Left ventricle myocardium superior (tissue), 1 donor: ENCODE measurements around the gene CAP1. TPM values are rescaled to one million over a fixed set of nuclear protein-coding genes. Genes with fewer than 3 reads are reported as not detected.
A peak's percentile ranks its signal among the peaks of the same experiment; 100 is the strongest.

Experiments
- ATAC-seq: fragments of 200-7000 bp; cut with Tn5 transposase; one replicate; pipeline ENCODE4 v1.9.1; 2020; ENCODE audit warnings: mild to moderate bottlenecking, moderate library complexity
- DNase-seq: peaks from one replicate; pipeline ENCODE4 v3.0.0-alpha.2; 2020
- intact Hi-C: fragments of 100-400 bp; cut with micrococcal nuclease; formaldehyde crosslinking; loops from one replicate; pipeline ENCODE4 v1.11.0; 2022
- total RNA-seq: library from RNA; stranded (reverse); fragmentation: NEBNext Ultra II Directional; extraction: Animal tissue kit (Norgen Biotek cat#: 25700); gene quantifications from one replicate; pipeline ENCODE4 v1.2.1, GENCODE V29; 2021
- donor health status: DM: no; HTN: yes; CAD: no; lungs with severe emphysema.

The CAP1 gene
- total RNA-seq, 1 donor from 2014 or later = 69.1 TPM

DNA sequence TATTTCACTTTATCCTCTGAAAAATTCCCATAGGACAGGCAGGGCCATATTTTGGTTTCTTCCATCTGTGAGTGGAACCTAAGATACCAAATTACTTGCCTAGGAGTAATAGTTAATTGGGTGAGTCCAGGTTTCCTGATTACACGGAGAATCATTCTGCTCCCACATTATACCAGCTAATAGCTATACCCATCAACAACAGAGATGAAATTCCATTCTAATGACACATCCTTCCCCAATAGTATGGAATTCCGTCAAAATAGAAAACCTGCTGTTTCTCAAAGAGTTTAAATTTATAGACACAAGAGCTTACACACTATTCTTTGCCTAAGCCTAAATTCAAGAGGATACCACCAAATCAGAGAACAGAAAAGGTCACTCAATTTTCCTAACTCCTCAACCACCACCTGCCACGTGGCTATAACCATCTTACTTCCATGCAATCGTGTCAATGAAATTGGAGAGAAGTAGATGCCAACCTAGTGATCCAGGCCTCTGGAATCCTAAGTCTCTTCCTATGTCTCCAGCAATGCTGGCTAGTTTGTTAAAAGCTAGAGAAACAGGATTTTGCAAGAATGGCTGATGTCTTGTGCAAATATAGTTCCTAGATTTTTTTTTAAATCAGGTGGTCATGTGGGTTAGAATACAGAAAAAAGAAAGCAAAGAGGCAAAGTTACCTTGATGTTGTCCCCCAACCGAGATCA lies 50.3 kb downstream of the CAP1 start:
- intact Hi-C loops = no loop called here
- no peak for ATAC-seq
- no peak for DNase-seq

DNA sequence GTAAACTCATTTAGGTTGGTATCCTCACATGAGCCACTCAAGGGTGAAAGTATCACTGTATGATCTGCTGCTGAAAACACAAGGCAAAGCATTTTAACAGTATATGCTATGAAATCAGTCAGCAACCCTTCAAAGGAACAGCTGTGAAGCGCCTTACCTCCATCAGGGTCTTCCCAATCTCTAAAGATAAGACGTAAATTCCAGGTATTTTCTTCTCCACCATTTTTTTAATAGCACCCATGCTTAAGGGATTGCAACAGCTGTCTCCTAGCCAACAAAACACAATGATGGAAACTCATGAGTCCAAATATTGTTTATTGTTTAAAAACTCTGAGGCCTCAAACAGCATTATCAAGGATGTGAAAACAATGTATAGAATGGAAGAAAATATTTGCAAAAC lies 51.7 kb downstream of the CAP1 start:
- DNase-seq (no peak), ATAC-seq (no peak)
- intact Hi-C loops = no loop called here

- ATAC-seq (no peak), DNase-seq (no peak)
- intact Hi-C loops = no loop called here
These were observed 52.4 kb downstream of the CAP1 start for GRCh38 chr1:40092706-40093639.

DNA sequence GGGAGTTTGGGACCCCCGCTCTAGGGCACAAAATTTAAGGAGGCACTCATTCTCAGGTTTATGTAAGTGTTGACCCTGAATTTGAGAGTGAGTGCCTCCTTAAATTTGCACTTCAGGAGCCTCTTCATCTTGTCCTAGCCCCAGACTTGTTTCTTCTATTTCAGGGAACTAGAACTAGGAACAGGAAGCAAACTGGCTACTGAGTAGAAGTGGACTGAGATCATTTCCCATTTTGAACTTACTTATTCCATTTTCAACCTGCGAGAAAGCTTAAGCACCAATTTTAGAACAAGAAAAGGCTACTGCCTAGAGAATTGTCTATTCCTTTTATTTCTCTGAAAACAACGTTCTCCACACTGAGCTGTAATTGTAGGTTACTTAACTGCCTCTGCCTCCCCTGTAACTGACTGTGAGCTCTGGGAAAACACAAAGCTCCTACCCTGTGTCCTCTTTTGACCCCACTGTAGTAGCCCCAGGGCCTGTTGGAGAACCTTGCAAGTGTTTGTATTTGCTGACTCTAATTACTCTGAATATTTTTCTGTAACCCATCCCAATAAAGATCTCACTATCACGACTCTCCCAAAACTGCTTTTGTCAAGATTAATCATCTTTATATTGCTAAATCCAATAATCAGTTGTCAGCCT lies 54.1 kb downstream of the CAP1 start:
- intact Hi-C loops = no loop called here
- DNase-seq = no peak
- ATAC-seq = no peak

GRCh38 chr1:40095806-40096205 lies 55.3 kb downstream of the CAP1 start:
- ATAC-seq = no peak
- DNase-seq = no peak
- intact Hi-C loops = no loop called here

DNA sequence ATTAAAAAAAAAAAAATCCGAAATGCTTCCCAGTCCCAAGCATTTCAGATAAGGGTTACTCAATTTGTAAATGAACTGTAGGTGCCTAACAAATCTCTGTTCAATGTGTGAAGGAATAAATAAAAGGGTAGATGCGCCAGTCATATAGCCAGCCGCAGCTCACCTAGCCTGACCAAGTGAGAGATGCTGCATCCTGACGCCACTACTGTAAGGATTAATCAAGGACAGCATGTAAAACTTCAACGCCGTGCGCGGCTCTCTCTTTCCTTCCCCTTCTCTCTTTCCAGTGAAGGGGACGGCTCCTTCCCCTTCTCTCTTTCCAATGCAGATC lies 56.1 kb downstream of the CAP1 start:
- ATAC-seq = peak; percentile 38
- DNase-seq = no peak
- intact Hi-C loops = no loop called here

- peak; percentile 97 for ATAC-seq
- intact Hi-C loops = no loop called here
- DNase-seq = peak; percentile 89
These were observed 56.7 kb downstream of the CAP1 start, which contains the start of gene PPT1 for GRCh38 chr1:40096977-40097782. Gene PPT1, minus strand, starts transcription at chr1:40097252. Its CDS starts 14 bp downstream, at chr1:40097238.

DNA sequence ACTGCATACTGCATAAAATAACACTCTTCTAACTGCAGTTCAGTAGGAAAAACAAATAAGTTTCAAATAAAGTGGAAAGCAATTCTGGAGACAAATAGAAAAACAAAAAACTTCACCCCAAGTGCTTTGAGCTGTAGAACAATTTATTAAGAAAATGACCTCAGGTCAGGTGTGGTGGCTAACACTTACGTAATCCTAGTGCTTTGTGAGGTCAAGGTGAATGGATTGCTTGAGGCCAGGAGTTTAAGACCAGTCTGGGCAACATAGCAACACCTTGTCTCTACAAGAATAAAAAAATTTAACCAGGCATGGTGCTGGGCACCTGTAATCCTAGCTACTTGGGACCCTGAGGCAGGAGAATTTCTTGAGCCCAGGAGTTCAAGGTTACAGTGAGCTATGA lies 61.5 kb downstream of the CAP1 start:
- ATAC-seq (no peak), DNase-seq (no peak)

DNA sequence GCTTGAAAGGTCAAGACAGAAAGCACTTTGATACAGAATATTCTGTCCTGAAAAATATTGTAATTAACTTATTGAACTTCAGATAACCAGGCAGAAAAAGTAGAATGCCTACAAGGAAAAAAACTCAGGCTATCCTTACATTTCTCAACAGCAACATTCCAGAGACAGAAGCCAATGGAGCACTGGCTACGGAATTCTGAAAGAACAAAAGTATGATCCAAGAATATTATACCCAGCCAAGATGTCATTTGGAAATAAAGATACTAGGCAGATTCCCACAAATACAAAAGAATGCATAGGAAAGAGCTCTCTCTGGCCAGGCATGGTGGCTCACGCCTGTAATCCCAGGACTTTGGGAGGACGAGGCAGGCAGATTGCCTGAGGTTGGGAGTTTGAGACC lies 62.4 kb downstream of the CAP1 start:
- DNase-seq (no peak), ATAC-seq (no peak)
- intact Hi-C loops = no loop called here

More for the DNA sequence above, 61.5 kb downstream of the CAP1 start:
- intact Hi-C loops = no loop called here

DNA sequence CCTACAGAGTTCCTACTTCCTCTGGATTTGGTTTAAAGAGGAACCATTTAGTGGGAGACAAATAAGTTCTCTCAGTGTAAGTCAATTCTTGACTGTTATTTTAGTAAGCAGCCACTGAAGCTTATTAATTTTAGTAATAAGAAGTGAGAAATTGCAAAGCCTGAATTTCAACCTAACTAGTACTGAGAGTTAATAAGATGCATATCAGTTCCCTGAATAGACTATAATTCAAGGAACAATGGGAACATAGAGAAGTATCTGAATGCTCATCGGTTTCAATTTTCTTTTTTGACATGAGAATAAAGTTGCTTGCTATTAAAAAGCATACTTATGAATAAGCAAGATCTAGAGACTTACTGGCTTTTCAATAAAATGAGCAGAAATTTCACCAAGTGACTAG lies 64.5 kb downstream of the CAP1 start:
- ATAC-seq = no peak
- DNase-seq = no peak
- intact Hi-C loops = no loop called here

DNA sequence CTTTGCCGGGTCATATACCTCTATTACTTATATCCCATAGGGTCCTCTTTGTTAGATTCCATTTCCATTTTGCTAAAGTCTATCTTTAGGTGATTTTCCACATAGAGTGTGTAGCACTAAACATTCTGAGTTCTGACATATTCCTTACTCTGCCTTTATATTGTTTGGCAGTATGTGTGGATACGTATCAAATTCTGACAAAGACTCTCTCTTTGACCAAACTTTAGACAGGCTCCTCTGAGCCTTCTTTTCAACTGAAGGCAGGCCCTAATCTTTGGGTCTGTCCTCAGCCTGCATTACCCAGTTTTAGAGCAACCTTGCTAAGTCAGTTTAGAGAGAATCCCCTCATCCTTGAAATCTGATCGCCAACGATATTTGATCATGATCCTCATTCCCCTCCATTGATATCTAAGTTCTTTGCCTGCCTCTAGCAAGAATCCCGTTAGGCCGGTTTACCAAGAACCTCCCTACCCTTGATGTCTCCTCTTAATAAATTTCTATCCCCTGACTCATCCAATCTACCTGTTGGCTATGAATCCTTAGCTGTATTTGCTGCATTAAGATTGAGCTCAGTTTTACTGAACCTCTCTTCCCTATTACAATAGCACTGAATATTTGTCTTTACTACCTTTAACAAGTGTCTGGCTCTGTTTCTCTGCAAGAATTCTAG lies 66.9 kb downstream of the CAP1 start:
- no peak for DNase-seq
- intact Hi-C loops = no loop called here
- ATAC-seq = no peak

DNA sequence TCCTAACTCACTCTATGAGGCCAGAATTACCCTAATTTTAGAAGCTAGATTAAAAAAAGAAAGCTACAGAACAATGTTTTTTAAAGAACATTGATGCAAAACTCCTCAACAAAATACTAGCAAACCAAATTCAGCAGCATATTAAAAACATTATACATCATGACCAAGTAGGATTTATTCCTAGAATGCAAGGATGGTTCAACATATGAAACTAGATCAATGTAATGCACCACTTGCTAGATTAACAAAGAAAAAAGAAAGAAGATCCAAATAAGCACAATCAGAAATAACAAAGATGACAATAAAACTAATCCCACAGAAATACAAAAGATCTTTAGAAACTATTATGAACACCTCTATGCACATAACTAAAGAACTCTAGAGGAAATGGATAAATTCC lies 69.9 kb downstream of the CAP1 start:
- DNase-seq (no peak), ATAC-seq (no peak)
- intact Hi-C loops = no loop called here

DNA sequence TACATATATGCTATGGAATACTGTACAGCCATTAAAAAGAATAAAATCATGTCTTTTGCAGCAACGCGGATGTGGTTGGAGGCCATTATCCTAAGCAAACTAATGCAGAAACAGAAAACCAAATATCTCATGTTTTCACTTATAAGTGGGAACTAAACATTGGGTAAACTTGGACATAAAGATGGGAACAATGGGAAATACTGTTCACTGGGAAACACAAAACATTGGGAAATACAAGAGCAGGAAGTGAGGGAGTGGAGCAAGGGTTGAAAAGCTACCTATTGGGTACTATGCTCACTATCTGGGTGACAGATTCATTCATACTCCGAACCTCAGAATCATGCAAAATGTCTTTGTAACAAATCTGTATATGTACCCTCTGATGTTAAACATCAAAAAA lies 73.9 kb downstream of the CAP1 start:
- intact Hi-C loops = no loop called here
- ATAC-seq (no peak), DNase-seq (no peak)

GRCh38 chr1:40120128-40120527 lies 79.6 kb downstream of the CAP1 start:
- DNase-seq (no peak), ATAC-seq (no peak)
- intact Hi-C loops = no loop called here

Other genes with a start within 250 kb of the CAP1 start
- gene TRIT1, start 157.2 kb upstream of the CAP1 start, total RNA-seq = 17.4 TPM
- 1.5 TPM for gene MYCL, start 138.8 kb upstream of the CAP1 start, total RNA-seq
- gene MFSD2A, start 85.6 kb upstream of the CAP1 start, total RNA-seq = 0.84 TPM
- 38.9 TPM for gene PPT1, start 56.5 kb downstream of the CAP1 start, total RNA-seq
- gene RLF, start 120.7 kb downstream of the CAP1 start, total RNA-seq = 13.4 TPM
- not detected for gene TMCO2, start 207.2 kb downstream of the CAP1 start, total RNA-seq
- gene ZMPSTE24, start 217.5 kb downstream of the CAP1 start, total RNA-seq = 33.5 TPM